Adrenal gland (tissue), 5 donors: ENCODE results near the gene AKAP5.

Experiments used
- CTCF ChIP-seq, 6 experiments: fragments of 450-650 bp in 4 of 6; fragments of 200-600 bp in 2 of 6; sonication (generic) in 1 of 6; IDR thresholded peaks; 1 replicate in 5 of 6; 2 replicates in 1 of 6; pipeline versions ENCODE4 v1.5.1 to v1.8.0; 2016 to 2021; ENCODE audit warnings: antibody characterized with exemption in 6 of 6, mild to moderate bottlenecking in 2 of 6, moderate library complexity in 1 of 6
- POLR2A ChIP-seq, 2 donors: fragments of 450-650 bp; IDR thresholded peaks; one replicate each; pipeline ENCODE4 v1.6.1; 2017; ENCODE audit warnings: antibody characterized with exemption in 2 of 2, mild to moderate bottlenecking in 2 of 2, moderate library complexity in 1 of 2
- donor health status: DM: no; HTN: no; CAD: no.

- TF ChIP-seq CTCF (IDR thresholded peaks at IDR 0.05) = peak; percentile 80 to 95 (median 86)
- no peak for TF ChIP-seq POLR2A (IDR thresholded peaks at IDR 0.05)
Observed at GRCh38 chr14:64510825-64511671, 45.7 kb downstream of the AKAP5 start.
